VCaP (cell line): ENCODE results near the gene CREBBP.

Experiments
- H3K27ac ChIP-seq: fragments of 450-650 bp; 2 replicates; pipeline ENCODE4 v1.5.1; 2017
- CTCF ChIP-seq: fragments of 450-650 bp; conservative IDR thresholded peaks from 2 replicates; pipeline ENCODE4 v1.5.1; 2017; ENCODE audit warnings: mild to moderate bottlenecking, moderate library complexity

The CREBBP gene

GRCh38 chr16:3695610-3696369 is 184.7 kb downstream of the CREBBP start:
- H3K27ac ChIP-seq: peak overlapping the region; percentile 82
- TF ChIP-seq CTCF: no peak

DNA sequence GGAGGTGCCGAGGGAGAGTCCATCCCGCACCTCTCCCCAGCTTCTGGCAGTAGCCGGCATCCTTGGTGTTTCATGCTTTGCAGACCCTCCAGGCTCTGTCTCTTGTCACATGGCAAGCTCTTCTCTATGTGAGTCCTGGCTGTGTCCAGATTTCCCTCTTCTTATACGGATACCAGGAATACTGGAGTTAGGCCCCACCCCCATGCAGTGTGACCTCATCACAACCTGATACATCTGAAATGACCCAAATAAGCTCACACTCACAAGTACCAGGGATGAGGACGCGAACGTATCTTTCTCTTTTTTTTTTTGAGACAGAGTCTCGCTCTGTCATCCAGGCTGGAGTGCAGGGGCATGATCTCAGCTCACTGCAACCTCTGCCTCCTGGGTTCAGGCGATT is 186.5 kb downstream of the CREBBP start:
- TF ChIP-seq CTCF: no peak

GRCh38 chr16:3691761-3692160 is 188.8 kb downstream of the CREBBP start:
- TF ChIP-seq CTCF: no peak
- no peak overlapping the region for H3K27ac ChIP-seq

More for the DNA sequence above, 186.5 kb downstream of the CREBBP start:
- H3K27ac ChIP-seq: peak overlapping the region; percentile 82; the same call in 1 of the 2 replicates

GRCh38 chr16:3690980-3691720 is 189.4 kb downstream of the CREBBP start:
- H3K27ac ChIP-seq: no peak overlapping the region

GRCh38 chr16:3690470-3690928 is 190.0 kb downstream of the CREBBP start:
- no peak overlapping the region for H3K27ac ChIP-seq
- TF ChIP-seq CTCF: peak; percentile 86

More at GRCh38 chr16:3690980-3691720, 189.4 kb downstream of the CREBBP start:
- no peak for TF ChIP-seq CTCF

DNA sequence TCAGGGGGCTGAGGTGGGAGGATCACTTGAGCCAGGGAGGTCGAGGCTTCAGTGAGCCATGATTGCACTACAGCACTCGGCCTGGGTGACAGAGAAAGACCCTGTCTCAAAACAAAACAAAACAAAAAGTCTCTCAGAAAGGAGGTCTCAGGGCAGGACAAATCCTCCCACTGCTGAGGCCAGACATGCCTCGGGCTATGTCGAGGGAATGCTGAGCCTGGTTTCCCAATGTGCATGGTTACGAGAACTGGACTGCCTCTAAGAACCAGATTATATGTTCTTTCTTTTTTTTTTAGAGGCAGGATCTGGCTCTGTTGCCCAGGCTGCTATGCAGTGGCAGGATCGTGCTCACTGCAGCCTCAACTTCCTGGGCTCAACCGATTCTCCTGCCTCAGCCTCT is 190.8 kb downstream of the CREBBP start:
- TF ChIP-seq CTCF: no peak
- H3K27ac ChIP-seq: no peak overlapping the region

DNA sequence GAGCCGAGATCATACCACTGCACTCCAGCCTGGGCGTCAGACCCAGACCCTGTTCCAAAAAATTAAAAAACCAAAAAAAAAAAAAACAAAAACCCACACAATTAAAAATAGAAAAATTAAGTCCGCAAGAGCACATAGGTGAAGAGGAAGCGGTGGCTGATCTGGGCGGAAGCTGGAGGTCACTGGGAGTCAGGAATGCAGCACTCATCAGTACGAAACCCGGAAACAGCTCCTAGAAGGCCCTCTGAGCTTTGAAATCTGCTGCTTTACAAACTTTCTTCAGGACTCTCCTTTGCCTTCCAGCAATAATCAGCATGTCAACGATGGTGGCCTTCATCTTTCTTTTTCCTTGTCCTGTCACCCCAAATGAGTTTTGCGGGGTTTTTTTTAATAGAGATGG is 192.7 kb downstream of the CREBBP start:
- no peak overlapping the region for H3K27ac ChIP-seq
- no peak for TF ChIP-seq CTCF
